ENCODE results near the gene SDF4.
A peak's percentile ranks its signal among the peaks of the same experiment; 100 is the strongest.
"Not testable (repeated sequence)": the region's sequence is repeated elsewhere in the genome, so short reads cannot be mapped to it uniquely, and the experiment has no call there.

Gene SDF4

GRCh38 chr1:1259540-1259939 is 27.7 kb upstream of the SDF4 start:
- DNase-seq, result no peak

GRCh38 chr1:1259119-1259488 is 27.3 kb upstream of the SDF4 start:
- no peak for DNase-seq

GRCh38 chr1:1256956-1257871 is 25.4 kb upstream of the SDF4 start:
- no peak for DNase-seq

GRCh38 chr1:1255611-1256010 is 23.8 kb upstream of the SDF4 start:
- DNase-seq, result no peak

GRCh38 chr1:1255078-1255477 is 23.3 kb upstream of the SDF4 start:
- no peak for DNase-seq

- no peak for DNase-seq
These were observed 22.8 kb upstream of the SDF4 start for GRCh38 chr1:1254667-1254998.

- no peak for DNase-seq
These were observed 22.3 kb upstream of the SDF4 start for GRCh38 chr1:1253972-1254666.

- no peak for DNase-seq
These were observed 21.5 kb upstream of the SDF4 start for GRCh38 chr1:1253314-1253713.

GRCh38 chr1:1250786-1251284 is 19.0 kb upstream of the SDF4 start:
- peak; percentile 77 for DNase-seq

GRCh38 chr1:1248009-1248913 is 16.5 kb upstream of the SDF4 start:
- DNase-seq, result not testable (repeated sequence)

- DNase-seq, result no peak
These were observed 15.6 kb upstream of the SDF4 start for GRCh38 chr1:1247341-1247913.

- DNase-seq, result no peak
These were observed 15.0 kb upstream of the SDF4 start, which contains the start of gene C1QTNF12 for GRCh38 chr1:1246577-1247340. C1QTNF12 (minus strand) TSS chr1:1246722; CDS start chr1:1246690, 32 bp downstream.

- DNase-seq, result no peak
These were observed 14.2 kb upstream of the SDF4 start for GRCh38 chr1:1245817-1246576.

GRCh38 chr1:1245178-1245816 is 13.5 kb upstream of the SDF4 start:
- DNase-seq, result no peak

GRCh38 chr1:1244192-1244811 is 12.5 kb upstream of the SDF4 start:
- DNase-seq, result no peak

- DNase-seq, result no peak
These were observed 12.0 kb upstream of the SDF4 start for GRCh38 chr1:1243807-1244191.

GRCh38 chr1:1243266-1243660 is 11.5 kb upstream of the SDF4 start:
- DNase-seq, result no peak

- no peak for DNase-seq
These were observed 10.9 kb upstream of the SDF4 start for GRCh38 chr1:1242461-1243265.

- no peak for DNase-seq
These were observed 9.9 kb upstream of the SDF4 start for GRCh38 chr1:1241588-1242219.
